Ishikawa (cell line): ENCODE results near the gene SGSM1.

ENCODE experiments used
- CEBPB ChIP-seq: IDR thresholded peaks from 2 replicates; pipeline ENCODE4 v1.6.1; 2012
- CREB1 ChIP-seq: IDR thresholded peaks from 2 replicates; pipeline ENCODE4 v1.6.1; 2012; ENCODE audit warnings: low read depth
- FOXM1 ChIP-seq: IDR thresholded peaks from 2 replicates; pipeline ENCODE4 v1.6.1; 2012; ENCODE audit warnings: low read depth, borderline replicate concordance
- MAX ChIP-seq: IDR thresholded peaks from 2 replicates; pipeline ENCODE4 v1.6.1; 2012
- NFIC ChIP-seq: IDR thresholded peaks from 2 replicates; pipeline ENCODE4 v1.6.1; 2012
- REST ChIP-seq: IDR thresholded peaks from 2 replicates; pipeline ENCODE4 v1.6.1; 2012; ENCODE audit warnings: low read depth, mild to moderate bottlenecking
- TAF1 ChIP-seq: IDR thresholded peaks from 2 replicates; pipeline ENCODE4 v1.6.1; 2012; ENCODE audit warnings: low read depth, mild to moderate bottlenecking
- TCF12 ChIP-seq: IDR thresholded peaks from 2 replicates; pipeline ENCODE4 v1.6.1; 2012; ENCODE audit warnings: low read depth
- TEAD4 ChIP-seq: IDR thresholded peaks from 2 replicates; pipeline ENCODE4 v1.6.1; 2012
- USF1 ChIP-seq: IDR thresholded peaks from 2 replicates; pipeline ENCODE4 v1.6.1; 2012
- YY1 ChIP-seq: IDR thresholded peaks from 2 replicates; pipeline ENCODE4 v1.6.1; 2012; ENCODE audit warnings: low read depth
- ZBTB7A ChIP-seq: IDR thresholded peaks from 2 replicates; pipeline ENCODE4 v1.6.1; 2012; ENCODE audit warnings: low read depth

The SGSM1 gene

GRCh38 chr22:24976442-24977218 lies 170.6 kb downstream of the SGSM1 start:
- TF ChIP-seq FOXM1 (no peak), REST (no peak), NFIC (peak; percentile 46), TCF12 (no peak), USF1 (no peak), CREB1 (no peak), TEAD4 (no peak), YY1 (no peak), CEBPB (no peak), MAX (no peak), ZBTB7A (0 out of 2 replicates have a peak, but pooled peaks have one; percentile 31), TAF1 (no peak)
